Prostate gland (tissue), 2 donors: ENCODE results near the gene LHX4. TPM values are rescaled to one million over a fixed set of nuclear protein-coding genes. Genes with fewer than 3 reads are reported as not detected.

ENCODE experiments used
- DNase-seq: peaks from one replicate; pipeline ENCODE4 v3.0.0-alpha.2; 2019; ENCODE audit warnings: low spot score
- H3K27ac ChIP-seq, 2 donors: fragments of 200-600 bp; sonication (generic); 2 replicates each; pipeline ENCODE4 v1.5.1; 2017 to 2019
- H3K27me3 ChIP-seq: fragments of 200-600 bp; sonication (generic); replicated peaks from 2 replicates; pipeline ENCODE4 v1.5.1; 2019; ENCODE audit not compliant: insufficient read depth
- H3K36me3 ChIP-seq, 2 donors: fragments of 200-600 bp; sonication (generic); 1 replicate in 1 of 2; 2 replicates in 1 of 2; pipeline versions ENCODE4 v1.5.1 to v1.8.1; 2017 to 2019
- H3K4me1 ChIP-seq: fragments of 200-600 bp; sonication (generic); replicated peaks from 2 replicates; pipeline ENCODE4 v1.5.1; 2019
- H3K4me3 ChIP-seq, 2 donors: fragments of 200-600 bp; sonication (generic); 2 replicates each; pipeline ENCODE4 v1.5.1; 2017 to 2019
- H3K9me3 ChIP-seq: fragments of 200-600 bp; sonication (generic); 2 replicates; pipeline ENCODE4 v1.5.1; 2017
- CTCF ChIP-seq, 4 experiments: fragments of 200-600 bp in 2 of 4; fragments of 450-650 bp in 2 of 4; sonication (generic) in 2 of 4; IDR thresholded peaks; 1 replicate in 3 of 4; 2 replicates in 1 of 4; pipeline ENCODE4 v1.5.1; 2016 to 2019; ENCODE audit warnings: antibody characterized with exemption in 4 of 4, mild to moderate bottlenecking in 2 of 4, moderate library complexity in 2 of 4
- POLR2A ChIP-seq: fragments of 450-650 bp; IDR thresholded peaks from one replicate; pipeline ENCODE4 v1.6.1; 2016; ENCODE audit warnings: antibody characterized with exemption, mild to moderate bottlenecking
- POLR2AphosphoS5 ChIP-seq: sonication (generic); formaldehyde crosslinking; IDR thresholded peaks from one replicate; pipeline ENCODE4 v1.6.1; 2017; ENCODE audit warnings: antibody characterized with exemption
- WGBS: methylation state at CpG from one replicate; pipeline ENCODE4 v1.1.5; 2018; 5-methylcytosine and 5-hydroxymethylcytosine counted together
- intact Hi-C: fragments of 100-400 bp; cut with DNase I; formaldehyde crosslinking; loops from one replicate; pipeline ENCODE4 v1.14.2; 2022
- total RNA-seq, 2 donors: library from RNA; depleted of rRNA; stranded (reverse); fragments of >200 nt; gene quantifications; one replicate each; pipeline ENCODE4 v1.1.0, GENCODE V29; 2016

LHX4 gene
- total RNA-seq, 2 donors from 2014 or later = not detected

DNA sequence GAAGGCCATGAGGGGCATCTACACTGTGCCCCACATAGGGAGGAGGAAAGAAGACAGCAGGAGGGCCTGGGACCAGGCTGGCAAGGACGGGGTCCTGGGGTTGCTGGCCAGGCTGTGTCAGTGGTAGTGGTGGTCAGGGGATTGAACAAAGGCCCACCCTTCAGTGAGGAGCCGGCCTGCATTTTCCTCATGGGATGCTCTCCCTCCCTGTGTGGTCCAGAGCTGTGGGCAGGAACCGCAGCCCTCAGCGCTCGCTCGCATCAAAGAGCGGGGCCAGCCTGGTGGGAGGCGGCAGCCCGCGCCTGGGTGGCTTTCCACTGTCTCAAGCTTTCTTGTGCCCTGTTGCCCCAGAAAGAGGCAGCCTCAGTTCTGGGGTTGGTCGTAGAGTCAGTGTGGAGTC, 24.8 kb downstream of the LHX4 start:
- Histone ChIP-seq H3K27me3 (peaks cover 5% of the 10 kb centered on the region), H3K4me3 (no peak overlapping the region), H3K36me3 (no peaks in the 10 kb centered on the region), H3K27ac (no peak overlapping the region), H3K9me3 (no peaks in the 10 kb centered on the region), H3K4me1 (no peaks in the 10 kb centered on the region)
- TF ChIP-seq CTCF (IDR thresholded peaks at IDR 0.05) (no peak), POLR2AphosphoS5 (no peak), POLR2A (no peak)
- DNase-seq = no peak
- WGBS = 91% methylated on average over 7 of the region's 11 CpGs
- intact Hi-C loops = loop anchor here (5.0 kb wide), 1 partner anchor 227 kb away; no protein-coding TSS in a partner anchor

DNA sequence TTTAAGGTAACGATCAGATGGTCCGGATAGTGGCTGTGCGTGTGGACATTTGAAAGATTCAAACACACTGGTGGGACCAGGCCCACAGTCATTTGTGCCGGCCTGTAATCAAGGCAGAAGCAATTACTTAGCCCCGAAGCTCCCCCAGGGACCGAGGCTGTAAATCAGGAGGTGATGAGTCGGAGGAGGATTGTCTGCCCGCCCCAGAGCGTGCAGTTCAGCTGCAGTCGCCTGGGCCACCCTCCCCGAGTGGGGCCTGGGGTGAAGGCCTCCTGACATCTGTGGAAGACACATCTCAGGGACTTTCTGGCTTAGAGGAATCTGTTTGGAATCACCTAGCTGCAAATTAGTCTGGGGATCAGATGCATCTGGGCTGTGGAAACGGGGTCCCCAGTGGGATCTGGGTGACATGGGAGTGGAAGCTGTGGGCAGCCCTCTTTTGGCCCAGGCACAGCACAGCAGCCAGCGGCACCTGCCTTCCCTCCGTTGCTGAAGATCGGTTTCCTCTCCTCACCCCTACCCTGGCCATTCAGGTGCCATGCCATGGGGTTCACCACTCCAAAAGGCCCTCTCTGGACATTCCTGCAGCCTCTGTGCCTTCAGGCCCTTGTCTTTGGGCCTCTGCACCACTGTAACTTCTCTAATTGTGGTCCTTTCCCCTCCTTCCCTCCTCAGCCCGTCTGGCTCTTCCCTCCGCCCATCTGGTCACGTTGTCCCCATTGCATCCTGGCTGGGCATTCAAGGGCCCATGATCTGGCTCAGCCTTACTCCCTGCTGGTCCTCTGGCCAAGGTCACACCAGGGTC, 25.7 kb downstream of the LHX4 start:
- Histone ChIP-seq H3K4me3 (no peak overlapping the region), H3K4me1 (no peaks in the 10 kb centered on the region), H3K36me3 (no peaks in the 10 kb centered on the region), H3K27me3 (peaks cover 8% of the 10 kb centered on the region), H3K9me3 (no peaks in the 10 kb centered on the region), H3K27ac (no peak overlapping the region)
- TF ChIP-seq POLR2A (no peak), POLR2AphosphoS5 (no peak), CTCF (IDR thresholded peaks at IDR 0.05) (no peak)
- DNase-seq = no peak
- 72% methylated on average over 18 of the region's 18 CpGs for WGBS
- intact Hi-C loops = no loop called here

DNA sequence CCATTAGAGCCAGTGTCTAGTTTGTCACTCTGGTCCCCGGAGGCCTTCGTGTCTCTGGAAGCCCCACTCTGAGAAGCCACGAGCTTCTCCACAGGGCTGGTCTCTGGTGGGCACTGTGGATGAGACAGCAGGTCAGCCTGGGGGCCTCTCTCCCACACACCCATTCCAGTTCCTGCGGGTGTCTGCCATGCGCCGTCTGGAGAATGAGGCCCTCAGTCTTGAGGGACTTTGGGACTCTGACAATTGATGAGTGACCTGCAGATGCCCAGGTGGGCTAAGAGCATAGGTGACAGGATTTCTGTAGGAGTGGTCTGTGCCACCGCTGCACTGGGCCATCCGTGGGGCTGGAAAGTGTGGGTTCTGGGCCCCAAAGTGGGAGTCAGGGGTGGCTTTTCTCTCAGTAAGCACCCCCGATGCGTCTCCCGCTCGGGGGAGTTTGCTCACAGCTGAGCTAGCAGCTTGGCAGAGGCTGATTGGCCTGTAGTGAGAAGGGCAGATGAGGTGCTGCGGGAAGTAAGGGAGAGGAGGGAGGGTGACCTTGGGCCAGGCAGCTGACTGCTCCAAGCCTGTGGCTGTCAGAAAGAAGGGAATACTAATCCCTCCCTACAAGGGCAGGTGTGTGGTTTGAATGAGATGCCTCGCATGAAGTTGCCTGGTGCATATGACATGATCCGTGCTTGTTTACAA, 26.4 kb downstream of the LHX4 start:
- no peak for DNase-seq
- Histone ChIP-seq H3K36me3 (no peaks in the 10 kb centered on the region), H3K27ac (no peak overlapping the region), H3K4me3 (no peak overlapping the region), H3K9me3 (no peaks in the 10 kb centered on the region), H3K27me3 (peaks cover 8% of the 10 kb centered on the region), H3K4me1 (no peaks in the 10 kb centered on the region)
- 78% methylated on average over 15 of the region's 15 CpGs for WGBS
- TF ChIP-seq POLR2AphosphoS5 (no peak), POLR2A (no peak), CTCF (IDR thresholded peaks at IDR 0.05) (no peak)
- intact Hi-C loops = no loop called here

- H3K36me3 ChIP-seq = no peaks in the 10 kb centered on the region
- no peaks in the 10 kb centered on the region for H3K9me3 ChIP-seq
- no peaks in the 10 kb centered on the region for H3K4me1 ChIP-seq
- DNase-seq = no peak
- H3K27ac ChIP-seq = no peak overlapping the region
- peaks cover 8% of the 10 kb centered on the region for H3K27me3 ChIP-seq
- 56% methylated on average over 5 of the region's 5 CpGs for WGBS
- H3K4me3 ChIP-seq = no peak overlapping the region
- intact Hi-C loops = no loop called here
- TF ChIP-seq CTCF (IDR thresholded peaks at IDR 0.05) (no peak), POLR2A (no peak), POLR2AphosphoS5 (no peak)
Measured at GRCh38 chr1:180257028-180257386, 26.9 kb downstream of the LHX4 start.

GRCh38 chr1:180257486-180257885, 27.4 kb downstream of the LHX4 start:
- H3K4me1 ChIP-seq = no peaks in the 10 kb centered on the region
- DNase-seq = no peak
- no peak overlapping the region for H3K4me3 ChIP-seq
- TF ChIP-seq POLR2AphosphoS5 = no peak
- TF ChIP-seq POLR2A = no peak
- TF ChIP-seq CTCF (IDR thresholded peaks at IDR 0.05) = no peak
- no peak overlapping the region for H3K27ac ChIP-seq
- peaks cover 8% of the 10 kb centered on the region for H3K27me3 ChIP-seq
- intact Hi-C loops = no loop called here
- WGBS = 44% methylated on average over 8 of the region's 8 CpGs
- H3K36me3 ChIP-seq = no peaks in the 10 kb centered on the region
- H3K9me3 ChIP-seq = no peaks in the 10 kb centered on the region
